Activated B cell treated with CpG ODN at 0.5 μM for 24 hours (primary cell): Measurements from ENCODE around the gene CERK. TPM values are rescaled to one million over a fixed set of nuclear protein-coding genes. Genes with fewer than 3 reads are reported as not detected.

Source experiments
- ATAC-seq: fragments of 200-7000 bp; cut with Tn5 transposase; one replicate; pipeline ENCODE4 v1.10.0; 2021; ENCODE audit warnings: low read depth, mild to moderate bottlenecking, moderate library complexity
- CTCF ChIA-PET: fragments of 350-600 bp; sonication (Branson Sonifier 250); formaldehyde crosslinking; loops from one replicate; lab custom pipeline; 2021; ENCODE audit warnings: antibody characterized with exemption; lab: Charles Lee
- POLR2A ChIA-PET: fragments of 350-600 bp; sonication (Branson Sonifier 250); formaldehyde crosslinking; loops from one replicate; lab custom pipeline; 2021; ENCODE audit warnings: antibody characterized with exemption; lab: Charles Lee
- DNase-seq: peaks from one replicate; pipeline ENCODE4 v3.0.0; 2022
- H3K27ac Mint-ChIP-seq: one replicate; pipeline ENCODE4 v1.8.0; 2020; ENCODE audit warnings: mixed read lengths
- H3K27me3 Mint-ChIP-seq: one replicate; pipeline ENCODE4 v1.8.0; 2021; ENCODE audit warnings: mixed read lengths
- H3K36me3 Mint-ChIP-seq: one replicate; pipeline ENCODE4 v1.8.0; 2021; ENCODE audit warnings: low read depth, mixed read lengths
- H3K4me1 Mint-ChIP-seq: one replicate; pipeline ENCODE4 v1.8.0; 2021; ENCODE audit warnings: mixed read lengths
- H3K4me3 Mint-ChIP-seq: one replicate; pipeline ENCODE4 v1.8.0; 2020; ENCODE audit warnings: mild to moderate bottlenecking, mixed read lengths
- H3K9me3 Mint-ChIP-seq: one replicate; pipeline ENCODE4 v1.8.0; 2020; ENCODE audit warnings: mixed read lengths
- CTCF ChIP-seq: fragments of 200-600 bp; IDR thresholded peaks from one replicate; pipeline ENCODE4 v1.8.0; 2022; ENCODE audit warnings: antibody characterized with exemption, mild to moderate bottlenecking
- intact Hi-C: fragments of 100-400 bp; cut with micrococcal nuclease; formaldehyde crosslinking; loops from one replicate; pipeline ENCODE4 v1.15.1; 2024
- total RNA-seq: library from RNA; stranded (reverse); gene quantifications from 2 replicates; pipeline ENCODE4 v1.2.3, GENCODE V29; 2022

Gene CERK
- total RNA-seq, 1 donor from 2014 or later, result 13.8 TPM

GRCh38 chr22:46779651-46780050, 41.6 kb upstream of the CERK start:
- no peak overlapping the region for H3K4me3 Mint-ChIP-seq
- ATAC-seq (no peak), DNase-seq (no peak)
- peak overlapping the region; percentile 41 for H3K27ac Mint-ChIP-seq
- no peak for TF ChIP-seq CTCF
- POLR2A ChIA-PET, result interaction anchor here (1.6 kb wide), 1 partner anchor 16 kb away, joined by 4 read pairs; no protein-coding TSS in a partner anchor
- intact Hi-C loops, result no loop called here
- peaks cover 30% of the 10 kb centered on the region for H3K36me3 Mint-ChIP-seq
- peaks cover 93% of the 10 kb centered on the region for H3K4me1 Mint-ChIP-seq
- CTCF ChIA-PET, result interaction anchor here (0.7 to 0.9 kb wide), 2 partner anchors 12 to 24 kb away, joined by 3 to 4 read pairs; no protein-coding TSS in a partner anchor
- no peaks in the 10 kb centered on the region for H3K9me3 Mint-ChIP-seq
- no peaks in the 10 kb centered on the region for H3K27me3 Mint-ChIP-seq

GRCh38 chr22:46779023-46779422, 41.0 kb upstream of the CERK start:
- ATAC-seq (no peak), DNase-seq (no peak)
- Mint-ChIP-seq H3K27me3 (no peaks in the 10 kb centered on the region), H3K9me3 (no peaks in the 10 kb centered on the region), H3K27ac (peak overlapping the region; percentile 30), H3K4me3 (no peak overlapping the region), H3K36me3 (peaks cover 30% of the 10 kb centered on the region), H3K4me1 (peaks cover 97% of the 10 kb centered on the region)
- POLR2A ChIA-PET, result interaction anchor here (1.6 to 8.7 kb wide), 2 partner anchors 16 kb away, joined by 4 to 273 read pairs; partner anchors contain the start of gene TBC1D22A
- TF ChIP-seq CTCF, result no peak
- intact Hi-C loops, result no loop called here
- CTCF ChIA-PET, result no interaction called here

GRCh38 chr22:46777609-46777970, 39.5 kb upstream of the CERK start:
- H3K9me3 Mint-ChIP-seq, result no peaks in the 10 kb centered on the region
- ATAC-seq (peak; percentile 19), DNase-seq (peak; percentile 64)
- intact Hi-C loops, result no loop called here
- H3K27me3 Mint-ChIP-seq, result no peaks in the 10 kb centered on the region
- H3K4me1 Mint-ChIP-seq, result peaks cover 99% of the 10 kb centered on the region
- POLR2A ChIA-PET, result interaction anchor here (8.7 kb wide), 1 partner anchor 14 kb away, joined by 273 read pairs; the partner anchor contains the start of gene TBC1D22A
- H3K36me3 Mint-ChIP-seq, result peaks cover 26% of the 10 kb centered on the region
- CTCF ChIA-PET, result interaction anchor here (0.9 to 5.8 kb wide), 2 partner anchors 16 to 25 kb away, joined by 4 to 78 read pairs; partner anchors contain the start of gene TBC1D22A
- no peak for TF ChIP-seq CTCF
- peak overlapping the region; percentile 72 for H3K4me3 Mint-ChIP-seq
- peak overlapping the region; percentile 89 for H3K27ac Mint-ChIP-seq

- TF ChIP-seq CTCF, result no peak
- POLR2A ChIA-PET, result interaction anchor here (0.5 to 8.7 kb wide), 2 partner anchors 9 to 14 kb away, joined by 6 to 273 read pairs; partner anchors contain the start of gene TBC1D22A
- intact Hi-C loops, result no loop called here
- ATAC-seq (no peak), DNase-seq (no peak)
- Mint-ChIP-seq H3K27me3 (no peaks in the 10 kb centered on the region), H3K4me1 (peaks cover 95% of the 10 kb centered on the region), H3K27ac (peak overlapping the region; percentile 89), H3K9me3 (no peaks in the 10 kb centered on the region), H3K36me3 (peaks cover 22% of the 10 kb centered on the region), H3K4me3 (peak overlapping the region; percentile 72)
- CTCF ChIA-PET, result interaction anchor here (0.9 to 5.8 kb wide), 3 partner anchors 16 to 26 kb away, joined by 4 to 78 read pairs (median 20); partner anchors contain the start of gene TBC1D22A
These were observed 39.0 kb upstream of the CERK start for GRCh38 chr22:46776876-46777608.
